Keratinocyte (primary cell): ENCODE data around the gene TRIM67. TPM values are rescaled to one million over a fixed set of nuclear protein-coding genes. Genes with fewer than 3 reads are reported as not detected.

Experiments used
- DNase-seq: peaks from one replicate; pipeline ENCODE4 v3.0.0-alpha.2; 2011; ENCODE audit warnings: low read depth, missing footprints, low spot score
- FAIRE-seq: peaks from 2 replicates; lab custom pipeline; 2011; peaks lifted over from hg19 to GRCh38; lab: Jason Lieb, UNC
- H2AFZ ChIP-seq: 2 replicates; pipeline ENCODE4 v1.6.0; 2012; ENCODE audit warnings: low read length, control low read depth, inconsistent platforms; ENCODE audit not compliant: control insufficient read depth
- H3K27ac ChIP-seq: 2 replicates; pipeline ENCODE4 v1.5.1; 2011; ENCODE audit warnings: low read length; ENCODE audit not compliant: control insufficient read depth, insufficient read depth
- H3K27me3 ChIP-seq: 3 replicates; pipeline ENCODE4 v1.6.0; 2011; ENCODE audit warnings: low read length; ENCODE audit not compliant: control insufficient read depth, insufficient read depth; ENCODE audit errors: extremely low read depth
- H3K36me3 ChIP-seq, 2 experiments: 2 replicates in 1 of 2; 3 replicates in 1 of 2; pipeline ENCODE4 v1.5.1; 2011; ENCODE audit warnings: low read length in 2 of 2, mild to moderate bottlenecking in 1 of 2; ENCODE audit not compliant: control insufficient read depth in 2 of 2, insufficient read depth in 2 of 2; ENCODE audit errors: extremely low read depth in 1 of 2
- H3K4me1 ChIP-seq: 3 replicates; pipeline ENCODE4 v1.5.1; 2011; ENCODE audit warnings: low read length; ENCODE audit not compliant: control insufficient read depth, insufficient read depth; ENCODE audit errors: extremely low read depth
- H3K4me2 ChIP-seq: 3 replicates; pipeline ENCODE4 v1.6.0; 2011; ENCODE audit warnings: low read depth, low read length; ENCODE audit not compliant: control insufficient read depth, insufficient read depth; ENCODE audit errors: extremely low read depth
- H3K4me3 ChIP-seq, 3 experiments: fragments of 200-600 bp in 1 of 3; sonication (generic) in 1 of 3; 2 replicates in 2 of 3; 3 replicates in 1 of 3; pipeline ENCODE4 v1.5.1; 2011 to 2016; ENCODE audit warnings: low read length in 3 of 3, mild to moderate bottlenecking in 3 of 3, control low read depth in 2 of 3, inconsistent platforms in 1 of 3, low read depth in 1 of 3, mixed read lengths in 1 of 3, mixed run types in 1 of 3, moderate library complexity in 1 of 3; ENCODE audit not compliant: control insufficient read depth in 2 of 3, insufficient read depth in 2 of 3; ENCODE audit errors: extremely low read depth in 1 of 3
- H3K79me2 ChIP-seq: 2 replicates; pipeline ENCODE4 v1.6.0; 2012; ENCODE audit warnings: low read length; ENCODE audit not compliant: control insufficient read depth, insufficient read depth
- H3K9ac ChIP-seq: 3 replicates; pipeline ENCODE4 v1.6.0; 2011; ENCODE audit warnings: low read length; ENCODE audit not compliant: control insufficient read depth, insufficient read depth; ENCODE audit errors: extremely low read depth
- H3K9me1 ChIP-seq: 3 replicates; pipeline ENCODE4 v1.6.0; 2011; ENCODE audit warnings: low read length; ENCODE audit not compliant: control insufficient read depth, insufficient read depth; ENCODE audit errors: extremely low read depth
- H3K9me3 ChIP-seq: 2 replicates; pipeline ENCODE4 v1.5.1; 2012; ENCODE audit warnings: low read depth, low read length; ENCODE audit not compliant: control insufficient read depth
- H4K20me1 ChIP-seq: 3 replicates; pipeline ENCODE4 v1.6.0; 2011; ENCODE audit warnings: low read length; ENCODE audit not compliant: control insufficient read depth, insufficient read depth; ENCODE audit errors: extremely low read depth
- EZH2 ChIP-seq: IDR thresholded peaks from one replicate; pipeline ENCODE4 v1.6.1; 2012; ENCODE audit warnings: inconsistent platforms, mild to moderate bottlenecking, low read length, moderate library complexity
- dilution Hi-C: fragments of 300-500 bp; cut with MboI; formaldehyde crosslinking; loops from one replicate; pipeline ENCODE4 v1.7.0; 2020; ENCODE audit warnings: low sequenced_read_pairs; ENCODE audit not compliant: extremely low pct_ligation_motif_present
- polyA plus RNA-seq, 5 experiments: library from polyadenylated mRNA; depleted of rRNA in 3 of 5; stranded (reverse) in 3 of 5; stranded (forward) in 1 of 5; unstranded in 1 of 5; fragments of >200 nt; gene quantifications; 1 replicate in 1 of 5; 2 replicates in 3 of 5; 3 replicates in 1 of 5; pipeline versions ENCODE4 v1.2.1 to v1.2.3, GENCODE V29; 2011 to 2012; ENCODE audit warnings: missing spikeins in 2 of 5, low read depth in 1 of 5, low replicate concordance in 1 of 5
- TF ChIP-seq, protein P1 (sequence below), 3 experiments: IDR thresholded peaks in 1 of 3; conservative IDR thresholded peaks in 1 of 3; optimal IDR thresholded peaks in 1 of 3; 2 replicates in 2 of 3; 3 replicates in 1 of 3; pipeline versions ENCODE3 to v1.5.1; 2011; ENCODE audit warnings: low read length in 3 of 3, mild to moderate bottlenecking in 3 of 3, moderate library complexity in 2 of 3, control low read depth in 1 of 3, inconsistent platforms in 1 of 3; ENCODE audit not compliant: insufficient read depth in 2 of 3; ENCODE audit errors: extremely low read depth in 1 of 3

Gene TRIM67
- polyA plus RNA-seq, 1 donor (not counting 4 experiments of a cell fraction or from before 2014, with no cell fraction given), result not detected

DNA sequence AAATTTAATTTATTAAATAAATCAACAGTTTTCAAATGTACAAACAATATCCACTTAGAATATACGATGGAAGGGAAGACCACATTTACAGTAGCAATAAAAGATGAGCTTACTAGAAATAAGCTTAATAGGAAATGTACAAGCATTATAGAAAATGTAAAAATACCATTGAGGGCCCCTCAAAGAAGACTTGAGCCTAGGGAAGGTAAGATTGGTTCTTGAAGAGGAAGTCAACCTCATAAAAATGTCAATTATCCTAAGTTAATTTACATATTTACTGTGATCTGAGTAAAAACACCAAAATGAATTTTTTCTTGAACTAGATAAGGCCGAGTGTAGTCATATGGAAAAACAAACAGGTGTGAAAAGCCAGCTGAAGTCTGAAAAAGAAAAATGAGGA is 39.7 kb upstream of the TRIM67 start:
- no peaks in the 10 kb centered on the region for H3K4me1 ChIP-seq
- H3K27me3 ChIP-seq, result no peaks in the 10 kb centered on the region
- FAIRE-seq (no peak), DNase-seq (no peak)
- no peaks in the 10 kb centered on the region for H4K20me1 ChIP-seq
- H2AFZ ChIP-seq, result no peak overlapping the region
- H3K9ac ChIP-seq, result no peak overlapping the region
- no peaks in the 10 kb centered on the region for H3K79me2 ChIP-seq
- dilution Hi-C loops, result no loop called here
- no peaks in the 10 kb centered on the region for H3K9me3 ChIP-seq
- TF ChIP-seq EZH2, result no peak
- TF ChIP-seq, protein P1, sequence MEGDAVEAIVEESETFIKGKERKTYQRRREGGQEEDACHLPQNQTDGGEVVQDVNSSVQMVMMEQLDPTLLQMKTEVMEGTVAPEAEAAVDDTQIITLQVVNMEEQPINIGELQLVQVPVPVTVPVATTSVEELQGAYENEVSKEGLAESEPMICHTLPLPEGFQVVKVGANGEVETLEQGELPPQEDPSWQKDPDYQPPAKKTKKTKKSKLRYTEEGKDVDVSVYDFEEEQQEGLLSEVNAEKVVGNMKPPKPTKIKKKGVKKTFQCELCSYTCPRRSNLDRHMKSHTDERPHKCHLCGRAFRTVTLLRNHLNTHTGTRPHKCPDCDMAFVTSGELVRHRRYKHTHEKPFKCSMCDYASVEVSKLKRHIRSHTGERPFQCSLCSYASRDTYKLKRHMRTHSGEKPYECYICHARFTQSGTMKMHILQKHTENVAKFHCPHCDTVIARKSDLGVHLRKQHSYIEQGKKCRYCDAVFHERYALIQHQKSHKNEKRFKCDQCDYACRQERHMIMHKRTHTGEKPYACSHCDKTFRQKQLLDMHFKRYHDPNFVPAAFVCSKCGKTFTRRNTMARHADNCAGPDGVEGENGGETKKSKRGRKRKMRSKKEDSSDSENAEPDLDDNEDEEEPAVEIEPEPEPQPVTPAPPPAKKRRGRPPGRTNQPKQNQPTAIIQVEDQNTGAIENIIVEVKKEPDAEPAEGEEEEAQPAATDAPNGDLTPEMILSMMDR (optimal IDR thresholded peaks at IDR 0.05 in 1 of 3, IDR thresholded peaks at IDR 0.05 in 1 of 3, conservative IDR thresholded peaks at IDR 0.05 in 1 of 3; ENCODE audit: extremely low read depth in 1 of 3, insufficient read depth in 2 of 3, low read length in 3 of 3), result no peak
- H3K36me3 ChIP-seq, result no peaks in the 10 kb centered on the region
- H3K4me3 ChIP-seq, result no peak overlapping the region
- H3K27ac ChIP-seq, result no peak overlapping the region
- H3K9me1 ChIP-seq, result no peaks in the 10 kb centered on the region
- H3K4me2 ChIP-seq, result no peak overlapping the region

DNA sequence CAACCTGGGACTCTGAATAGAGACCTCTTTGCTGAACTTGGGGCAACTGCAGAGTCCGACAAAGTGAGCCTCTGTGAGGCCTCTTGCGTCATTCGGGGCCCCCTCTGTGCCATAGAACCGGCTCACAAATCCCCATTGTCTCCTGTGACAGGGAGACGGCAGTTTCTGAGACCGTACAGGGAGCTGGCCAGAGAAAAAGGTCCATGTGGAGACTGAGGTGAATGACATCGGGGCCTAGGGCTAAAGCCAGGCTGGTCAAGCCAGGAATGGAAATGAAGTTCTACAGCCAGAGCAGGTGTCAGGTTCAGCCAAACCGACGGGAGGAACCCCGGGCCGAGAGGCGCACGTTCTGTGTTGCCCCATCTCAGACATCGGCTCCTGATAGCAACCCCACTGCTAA is 37.1 kb upstream of the TRIM67 start:
- TF ChIP-seq, protein P1 (optimal IDR thresholded peaks at IDR 0.05 in 1 of 3, IDR thresholded peaks at IDR 0.05 in 1 of 3, conservative IDR thresholded peaks at IDR 0.05 in 1 of 3; ENCODE audit: extremely low read depth in 1 of 3, insufficient read depth in 2 of 3, low read length in 3 of 3), result no peak
- TF ChIP-seq EZH2, result no peak
- H3K4me1 ChIP-seq, result no peaks in the 10 kb centered on the region
- no peak for DNase-seq
- no peaks in the 10 kb centered on the region for H3K9me1 ChIP-seq
- H3K79me2 ChIP-seq, result no peaks in the 10 kb centered on the region
- H2AFZ ChIP-seq, result no peak overlapping the region
- dilution Hi-C loops, result no loop called here
- no peaks in the 10 kb centered on the region for H3K36me3 ChIP-seq
- H3K9me3 ChIP-seq, result no peaks in the 10 kb centered on the region
- no peak overlapping the region for H3K4me2 ChIP-seq
- no peak overlapping the region for H3K27ac ChIP-seq
- no peak for FAIRE-seq
- H3K9ac ChIP-seq, result no peak overlapping the region
- H3K4me3 ChIP-seq, result no peak overlapping the region
- no peaks in the 10 kb centered on the region for H4K20me1 ChIP-seq
- no peaks in the 10 kb centered on the region for H3K27me3 ChIP-seq
